WTC11 (cell line): ENCODE data around the gene SAE1. TPM values are rescaled to one million over a fixed set of nuclear protein-coding genes. Genes with fewer than 3 reads are reported as not detected.
A peak's percentile ranks its signal among the peaks of the same experiment; 100 is the strongest.

Experiments
- ATAC-seq: fragments of 200-7000 bp; cut with Tn5 transposase; 2 replicates; pipeline ENCODE4 v1.10.0; 2021; ENCODE audit warnings: mild to moderate bottlenecking, moderate library complexity
- CTCF ChIA-PET: fragments of 300-600 bp; sonication (Branson Sonifier 250); formaldehyde crosslinking; loops from one replicate; lab custom pipeline; 2021; ENCODE audit warnings: antibody characterized with exemption; lab: Charles Lee
- POLR2A ChIA-PET: fragments of 350-600 bp; sonication (Branson Sonifier 250); formaldehyde crosslinking; loops from one replicate; lab custom pipeline; 2021; ENCODE audit warnings: antibody characterized with exemption; lab: Charles Lee
- DNase-seq: peaks from one replicate; pipeline ENCODE4 v3.0.0; 2021; ENCODE audit warnings: low spot score
- H3K27ac Mint-ChIP-seq: 2 replicates; pipeline ENCODE4 v1.8.0; 2021; ENCODE audit warnings: mixed read lengths
- H3K27me3 Mint-ChIP-seq: 2 replicates; pipeline ENCODE4 v1.8.0; 2021; ENCODE audit warnings: low read depth, mild to moderate bottlenecking, moderate library complexity, mixed read lengths
- H3K36me3 Mint-ChIP-seq: 2 replicates; pipeline ENCODE4 v1.8.0; 2021; ENCODE audit warnings: mixed read lengths
- H3K4me1 Mint-ChIP-seq: 2 replicates; pipeline ENCODE4 v1.8.0; 2022; ENCODE audit warnings: mixed read lengths
- H3K4me3 Mint-ChIP-seq: 2 replicates; pipeline ENCODE4 v1.8.0; 2021; ENCODE audit warnings: mild to moderate bottlenecking, moderate library complexity, mixed read lengths
- H3K9me3 Mint-ChIP-seq: 2 replicates; pipeline ENCODE4 v1.8.0; 2021; ENCODE audit warnings: mixed read lengths
- ATF1 ChIP-seq: sonication (generic); formaldehyde crosslinking; IDR thresholded peaks from 2 replicates; pipeline ENCODE4 v1.8.1; 2023; ENCODE audit warnings: mild to moderate bottlenecking, moderate library complexity, missing genetic modification reagents
- ATF3 ChIP-seq: sonication (generic); formaldehyde crosslinking; conservative IDR thresholded peaks from 2 replicates; pipeline ENCODE4 v1.8.1; 2022; ENCODE audit warnings: mild to moderate bottlenecking, missing genetic modification reagents
- E2F4 ChIP-seq: sonication (generic); formaldehyde crosslinking; IDR thresholded peaks from 2 replicates; pipeline ENCODE4 v1.8.1; 2022; ENCODE audit warnings: low read depth, mild to moderate bottlenecking, moderate library complexity, missing genetic modification reagents, borderline replicate concordance
- E2F5 ChIP-seq: sonication (generic); formaldehyde crosslinking; IDR thresholded peaks from 2 replicates; pipeline ENCODE4 v1.8.1; 2022; ENCODE audit warnings: mild to moderate bottlenecking, moderate library complexity, missing genetic modification reagents
- FOXJ3 ChIP-seq: sonication (generic); formaldehyde crosslinking; IDR thresholded peaks from 2 replicates; pipeline ENCODE4 v1.9.0; 2021; ENCODE audit warnings: missing genetic modification reagents, mild to moderate bottlenecking, borderline replicate concordance
- IRF1 ChIP-seq: sonication (generic); formaldehyde crosslinking; IDR thresholded peaks from 2 replicates; pipeline ENCODE4 v1.8.0; 2023; ENCODE audit warnings: missing genetic modification reagents
- KAT7 ChIP-seq: sonication (generic); formaldehyde crosslinking; IDR thresholded peaks from 2 replicates; pipeline ENCODE4 v1.8.1; 2023; ENCODE audit warnings: missing genetic modification reagents, mild to moderate bottlenecking, borderline replicate concordance
- NFYB ChIP-seq: sonication (generic); formaldehyde crosslinking; conservative IDR thresholded peaks from 2 replicates; pipeline ENCODE4 v1.8.0; 2022; ENCODE audit warnings: low read depth, missing genetic modification reagents
- NR3C1 ChIP-seq: sonication (generic); formaldehyde crosslinking; conservative IDR thresholded peaks from 2 replicates; pipeline ENCODE4 v1.8.1; 2023; ENCODE audit warnings: low read depth, mild to moderate bottlenecking, missing genetic modification reagents
- OVOL2 ChIP-seq: fragments of 250-450 bp; sonication (Bioruptor Pico); IDR thresholded peaks from 2 replicates; pipeline ENCODE4 v1.9.0; 2021; ENCODE audit warnings: mild to moderate bottlenecking, borderline replicate concordance
- PREB ChIP-seq: sonication (generic); formaldehyde crosslinking; IDR thresholded peaks from 2 replicates; pipeline ENCODE4 v1.8.1; 2022; ENCODE audit warnings: mild to moderate bottlenecking, missing genetic modification reagents, moderate library complexity, borderline replicate concordance
- ZBTB21 ChIP-seq: sonication (generic); formaldehyde crosslinking; IDR thresholded peaks from 2 replicates; pipeline ENCODE4 v1.8.1; 2023; ENCODE audit warnings: mild to moderate bottlenecking, missing genetic modification reagents, borderline replicate concordance
- ZBTB43 ChIP-seq: sonication (generic); formaldehyde crosslinking; IDR thresholded peaks from 2 replicates; pipeline ENCODE4 v1.8.1; 2023; ENCODE audit warnings: mild to moderate bottlenecking, missing genetic modification reagents
- ZNF138 ChIP-seq: sonication (generic); formaldehyde crosslinking; conservative IDR thresholded peaks from 2 replicates; pipeline ENCODE4 v1.8.1; 2022; ENCODE audit warnings: mild to moderate bottlenecking, moderate library complexity, missing genetic modification reagents
- ZNF232 ChIP-seq: sonication (generic); formaldehyde crosslinking; IDR thresholded peaks from 2 replicates; pipeline ENCODE4 v1.8.0; 2022; ENCODE audit warnings: mild to moderate bottlenecking, missing genetic modification reagents
- ZNF263 ChIP-seq: sonication (generic); formaldehyde crosslinking; IDR thresholded peaks from 2 replicates; pipeline ENCODE4 v1.8.1; 2022; ENCODE audit warnings: low read depth, mild to moderate bottlenecking, moderate library complexity, missing genetic modification reagents
- ZNF512 ChIP-seq: sonication (generic); formaldehyde crosslinking; IDR thresholded peaks from 2 replicates; pipeline ENCODE4 v1.8.1; 2022; ENCODE audit warnings: missing genetic modification reagents, borderline replicate concordance
- ZNF532 ChIP-seq: fragments of 250-450 bp; sonication (Bioruptor Pico); IDR thresholded peaks from 2 replicates; pipeline ENCODE4 v1.9.0; 2021; ENCODE audit warnings: mild to moderate bottlenecking, borderline replicate concordance
- total RNA-seq: library from RNA; stranded (reverse); gene quantifications from 3 replicates; pipeline ENCODE4 v1.2.3, GENCODE V29; 2021

Gene SAE1
- total RNA-seq, 1 experiment from 2014 or later = 224 TPM

GRCh38 chr19:47145639-47146486, 15.2 kb downstream of the SAE1 start:
- H3K27ac Mint-ChIP-seq = peak overlapping the region; percentile 57
- TF ChIP-seq PREB (CRISPR knock-in tag) (no peak), E2F5 (no peak), ZNF532 (CRISPR knock-in tag) (no peak), ZNF512 (no peak), ATF3 (CRISPR knock-in tag) (no peak), ZBTB21 (CRISPR knock-in tag) (no peak), IRF1 (no peak), FOXJ3 (CRISPR knock-in tag) (no peak), ZNF263 (CRISPR knock-in tag) (no peak), OVOL2 (CRISPR knock-in tag) (no peak), ZNF232 (CRISPR knock-in tag) (no peak)
- TF ChIP-seq, all 79 proteins: peak for 0
- CTCF ChIA-PET = interaction anchor here (1.2 kb wide), 1 partner anchor 66 kb away, joined by 4 read pairs; no protein-coding TSS in a partner anchor
- Mint-ChIP-seq H3K36me3 (peaks cover 79% of the 10 kb centered on the region), H3K27me3 (no peaks in the 10 kb centered on the region), H3K4me3 (no peak overlapping the region), H3K9me3 (no peaks in the 10 kb centered on the region), H3K4me1 (peaks cover 6% of the 10 kb centered on the region)
- POLR2A ChIA-PET = interaction anchor here (0.5 to 0.7 kb wide), 2 partner anchors 151 to 309 kb away, joined by 3 to 5 read pairs; no protein-coding TSS in a partner anchor
- DNase-seq (no peak), ATAC-seq (no peak)

GRCh38 chr19:47146920-47147319, 16.3 kb downstream of the SAE1 start:
- no peaks in the 10 kb centered on the region for H3K27me3 Mint-ChIP-seq
- peak overlapping the region; percentile 6; the same call in 1 of the 2 replicates for H3K27ac Mint-ChIP-seq
- no peak for ATAC-seq
- DNase-seq = no peak
- CTCF ChIA-PET = interaction anchor here (1.2 to 1.6 kb wide), 2 partner anchors 63 to 67 kb away, joined by 3 to 4 read pairs; no protein-coding TSS in a partner anchor
- peaks cover 83% of the 10 kb centered on the region for H3K36me3 Mint-ChIP-seq
- POLR2A ChIA-PET = no interaction called here
- peaks cover 7% of the 10 kb centered on the region for H3K4me1 Mint-ChIP-seq
- H3K4me3 Mint-ChIP-seq = no peak overlapping the region
- H3K9me3 Mint-ChIP-seq = no peaks in the 10 kb centered on the region
- TF ChIP-seq ATF1 (CRISPR knock-in tag) = no peak
- TF ChIP-seq NR3C1 (CRISPR knock-in tag) = no peak
- no peak for TF ChIP-seq NFYB (CRISPR knock-in tag)
- TF ChIP-seq E2F5 = no peak
- TF ChIP-seq KAT7 (CRISPR knock-in tag) = no peak
- no peak for TF ChIP-seq ZNF138
- no peak for TF ChIP-seq PREB (CRISPR knock-in tag)
- TF ChIP-seq E2F4 (CRISPR knock-in tag) = no peak
- TF ChIP-seq ZBTB43 (CRISPR knock-in tag) = no peak
